Measurements from ENCODE around the gene AFF4. TPM values are rescaled to one million over a fixed set of nuclear protein-coding genes. Genes with fewer than 3 reads are reported as not detected.

The AFF4 gene
- total RNA-seq, 1 donor from 2014 or later: 63.0 TPM

DNA sequence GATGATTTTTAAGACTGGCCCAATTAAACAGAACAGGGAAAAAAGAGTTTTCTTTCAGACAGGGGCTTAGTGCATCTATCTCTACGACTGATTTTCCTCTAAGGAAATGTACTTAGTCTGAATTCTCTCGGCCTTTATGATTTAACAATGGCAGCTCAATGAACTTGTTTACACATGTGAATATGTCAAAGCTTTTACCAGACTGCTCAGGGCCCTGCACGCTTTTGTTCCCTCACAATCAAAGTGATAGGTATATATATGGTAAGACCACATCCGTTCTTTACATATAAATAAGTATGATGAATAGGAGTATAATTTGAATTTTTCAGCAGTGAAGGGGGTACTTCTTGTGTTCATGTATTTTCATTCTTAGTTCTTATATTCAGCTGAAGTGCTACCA, 62.4 kb downstream of the AFF4 start:
- intact Hi-C loops (cut with DNase I): no loop called here
- no peaks in the 10 kb centered on the region for H3K27me3 ChIP-seq
- H3K9me3 ChIP-seq: no peaks in the 10 kb centered on the region
- H3K4me3 ChIP-seq: no peak overlapping the region
- no peak for DNase-seq (ENCODE audit: low spot score in 2 of 2)
- no peak overlapping the region for H3K27ac ChIP-seq
- H3K36me3 ChIP-seq: peaks cover 49 to 56% of the 10 kb centered on the region in 2 donors
- TF ChIP-seq, protein P1, sequence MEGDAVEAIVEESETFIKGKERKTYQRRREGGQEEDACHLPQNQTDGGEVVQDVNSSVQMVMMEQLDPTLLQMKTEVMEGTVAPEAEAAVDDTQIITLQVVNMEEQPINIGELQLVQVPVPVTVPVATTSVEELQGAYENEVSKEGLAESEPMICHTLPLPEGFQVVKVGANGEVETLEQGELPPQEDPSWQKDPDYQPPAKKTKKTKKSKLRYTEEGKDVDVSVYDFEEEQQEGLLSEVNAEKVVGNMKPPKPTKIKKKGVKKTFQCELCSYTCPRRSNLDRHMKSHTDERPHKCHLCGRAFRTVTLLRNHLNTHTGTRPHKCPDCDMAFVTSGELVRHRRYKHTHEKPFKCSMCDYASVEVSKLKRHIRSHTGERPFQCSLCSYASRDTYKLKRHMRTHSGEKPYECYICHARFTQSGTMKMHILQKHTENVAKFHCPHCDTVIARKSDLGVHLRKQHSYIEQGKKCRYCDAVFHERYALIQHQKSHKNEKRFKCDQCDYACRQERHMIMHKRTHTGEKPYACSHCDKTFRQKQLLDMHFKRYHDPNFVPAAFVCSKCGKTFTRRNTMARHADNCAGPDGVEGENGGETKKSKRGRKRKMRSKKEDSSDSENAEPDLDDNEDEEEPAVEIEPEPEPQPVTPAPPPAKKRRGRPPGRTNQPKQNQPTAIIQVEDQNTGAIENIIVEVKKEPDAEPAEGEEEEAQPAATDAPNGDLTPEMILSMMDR (IDR thresholded peaks at IDR 0.05): no peak
- peaks cover 0 to 1% of the 10 kb centered on the region in 2 donors for H3K4me1 ChIP-seq

DNA sequence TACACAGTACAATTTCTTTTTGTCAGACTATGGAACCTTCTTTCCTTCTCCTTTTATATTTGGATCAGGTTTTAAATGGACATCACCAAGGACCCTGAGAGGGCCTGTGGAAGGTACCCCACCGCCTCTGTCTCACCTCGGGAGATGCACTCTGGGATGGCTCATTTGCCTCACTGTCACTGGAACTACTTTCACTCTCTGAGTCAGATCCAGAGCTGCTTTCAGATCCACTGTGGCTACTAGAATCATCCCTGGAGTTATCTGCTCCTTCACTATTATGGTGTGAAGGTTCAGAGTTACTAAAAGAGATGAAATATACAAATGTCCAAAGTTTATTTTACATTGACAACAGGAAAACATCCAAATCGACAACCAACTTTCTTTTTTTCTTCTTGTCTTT, 65.3 kb downstream of the AFF4 start:
- TF ChIP-seq, protein P1 (IDR thresholded peaks at IDR 0.05): no peak
- intact Hi-C loops (cut with DNase I): no loop called here
- no peak overlapping the region for H3K27ac ChIP-seq
- H3K27me3 ChIP-seq: no peaks in the 10 kb centered on the region
- H3K36me3 ChIP-seq: peaks cover 64 to 74% of the 10 kb centered on the region in 2 donors
- DNase-seq (ENCODE audit: low spot score in 2 of 2): no peak
- H3K4me3 ChIP-seq: no peak overlapping the region
- no peaks in the 10 kb centered on the region for H3K9me3 ChIP-seq
- H3K4me1 ChIP-seq: peaks cover 0 to 7% of the 10 kb centered on the region in 2 donors

DNA sequence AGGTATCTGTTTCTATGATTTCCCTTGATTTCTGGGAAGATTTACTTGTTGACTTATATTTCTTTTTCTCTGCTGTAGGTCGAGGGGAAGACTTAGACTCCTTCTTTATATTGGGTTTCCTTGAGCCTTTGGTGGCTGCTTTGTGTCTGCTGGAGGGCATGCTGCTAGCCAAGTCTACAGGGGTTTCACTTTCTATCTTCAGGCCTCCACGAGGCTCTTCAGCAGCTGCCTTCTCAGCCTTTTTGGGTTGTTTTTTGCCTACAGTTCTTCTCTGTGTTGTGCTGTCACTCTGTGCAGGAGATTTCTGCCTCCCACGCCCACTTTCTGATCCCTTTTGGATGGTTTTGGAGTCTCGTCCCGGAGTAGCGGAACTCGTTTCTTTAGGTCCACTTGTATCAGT, 66.7 kb downstream of the AFF4 start:
- DNase-seq (ENCODE audit: low spot score in 2 of 2): no peak
- intact Hi-C loops (cut with DNase I): no loop called here

DNA sequence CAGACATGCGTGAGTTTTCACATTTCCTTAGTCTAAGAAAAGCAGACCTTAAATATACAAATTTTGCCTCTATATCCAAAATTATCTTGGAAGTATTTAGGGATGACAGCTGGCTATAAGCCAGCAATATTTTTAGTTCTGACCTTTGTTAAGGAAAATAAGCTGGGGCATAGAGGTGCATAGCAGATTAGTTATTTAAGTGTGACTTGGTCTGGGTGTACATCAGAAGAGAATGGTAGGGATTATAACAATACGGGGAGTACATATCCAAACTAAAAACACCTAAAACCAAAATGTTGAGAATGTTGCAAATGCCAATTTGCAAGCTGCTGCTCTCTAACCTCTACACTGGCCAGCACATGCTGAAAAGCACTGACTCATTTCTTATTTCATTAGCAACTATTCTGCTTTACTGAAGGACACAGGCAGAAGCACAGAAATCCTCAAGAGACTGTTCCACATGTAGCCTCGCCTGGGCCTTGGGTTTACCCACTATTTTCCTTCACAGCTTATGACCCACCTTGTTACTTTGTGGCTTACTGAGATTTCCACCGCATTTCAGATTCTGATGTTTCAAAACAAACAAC, 67.6 kb downstream of the AFF4 start:
- Histone ChIP-seq H3K9me3 (no peaks in the 10 kb centered on the region), H3K4me3 (no peak overlapping the region), H3K27ac (no peak overlapping the region), H3K36me3 (peaks cover 64 to 91% of the 10 kb centered on the region in 2 donors), H3K4me1 (peaks cover 0 to 7% of the 10 kb centered on the region in 2 donors), H3K27me3 (no peaks in the 10 kb centered on the region)
- no peak for DNase-seq (ENCODE audit: low spot score in 2 of 2)
- intact Hi-C loops (cut with DNase I): no loop called here
- TF ChIP-seq, protein P1 (IDR thresholded peaks at IDR 0.05): no peak

More for the DNA sequence above, 66.7 kb downstream of the AFF4 start:
- TF ChIP-seq, protein P1 (IDR thresholded peaks at IDR 0.05): no peak
- H3K36me3 ChIP-seq: peaks cover 60 to 88% of the 10 kb centered on the region in 2 donors
- H3K4me1 ChIP-seq: peaks cover 0 to 7% of the 10 kb centered on the region in 2 donors
- no peak overlapping the region for H3K27ac ChIP-seq
- no peaks in the 10 kb centered on the region for H3K9me3 ChIP-seq
- no peak overlapping the region for H3K4me3 ChIP-seq
- no peaks in the 10 kb centered on the region for H3K27me3 ChIP-seq

DNA sequence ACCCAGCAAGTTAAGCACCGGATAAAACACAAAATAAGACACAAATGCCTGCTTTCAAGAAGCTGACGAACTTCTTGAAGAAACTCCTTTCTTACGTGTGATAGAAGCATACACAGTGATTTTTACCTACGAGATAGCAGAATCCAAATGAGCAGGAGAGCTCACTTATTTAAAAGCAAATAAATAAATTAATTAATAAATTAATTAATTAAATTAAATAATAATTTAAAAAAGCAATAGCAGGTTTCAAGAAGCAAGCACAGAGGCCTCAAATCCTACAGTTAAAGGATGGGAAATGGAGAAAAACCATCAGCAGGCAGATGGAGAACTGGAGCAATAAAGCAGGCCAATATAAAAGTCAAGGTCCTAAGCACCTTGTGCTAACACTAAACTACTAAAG, 72.6 kb downstream of the AFF4 start:
- Histone ChIP-seq H3K4me3 (no peak overlapping the region), H3K36me3 (peaks cover 78 to 96% of the 10 kb centered on the region in 2 donors), H3K4me1 (peaks cover 0 to 4% of the 10 kb centered on the region in 2 donors), H3K9me3 (no peaks in the 10 kb centered on the region), H3K27me3 (no peaks in the 10 kb centered on the region), H3K27ac (no peak overlapping the region)
- TF ChIP-seq, protein P1 (IDR thresholded peaks at IDR 0.05): no peak
- no peak for DNase-seq (ENCODE audit: low spot score in 2 of 2)
- intact Hi-C loops (cut with DNase I): no loop called here
